Activated naive CD8-positive, alpha-beta T cell treated with anti-CD3 and anti-CD28 coated beads, Interleukin-2, amount 50 U/mL, for 24 hours (primary cell): ENCODE results near the gene CGAS.
"Not testable (repeated sequence)": the region's sequence is repeated elsewhere in the genome, so short reads cannot be mapped to it uniquely, and the experiment has no call there.

Experiments used
- ATAC-seq: fragments of 150-1000 bp; cut with Tn5 transposase; one replicate; pipeline ENCODE4 v1.10.0; 2021
- DNase-seq: peaks from one replicate; pipeline ENCODE4 v3.0.0; 2021
- H3K27ac Mint-ChIP-seq: one replicate; pipeline ENCODE4 v1.8.0; 2021; ENCODE audit warnings: mild to moderate bottlenecking, mixed read lengths
- H3K27me3 Mint-ChIP-seq: one replicate; pipeline ENCODE4 v1.8.0; 2021; ENCODE audit warnings: mixed read lengths
- H3K36me3 Mint-ChIP-seq: one replicate; pipeline ENCODE4 v1.8.0; 2021; ENCODE audit warnings: low read depth, mixed read lengths
- H3K4me1 Mint-ChIP-seq: one replicate; pipeline ENCODE4 v1.8.0; 2021; ENCODE audit warnings: mixed read lengths
- H3K4me3 Mint-ChIP-seq: one replicate; pipeline ENCODE4 v1.8.0; 2021; ENCODE audit warnings: mild to moderate bottlenecking, moderate library complexity, mixed read lengths
- H3K9me3 Mint-ChIP-seq: one replicate; pipeline ENCODE4 v1.8.0; 2021; ENCODE audit warnings: mixed read lengths

The CGAS gene

GRCh38 chr6:73452107-73452461 is at the start of gene CGAS:
TSS of gene CGAS (minus strand) at chr6:73452297. CDS start at chr6:73452181, 116 bp downstream.
- Mint-ChIP-seq H3K36me3 (peaks cover 35% of the 10 kb centered on the region), H3K4me3 (peak within 1 kb of the TSS; percentile 93), H3K9me3 (no peaks in the 10 kb centered on the region), H3K4me1 (peaks cover 37% of the 10 kb centered on the region), H3K27ac (peak within 1 kb of the TSS; percentile 88), H3K27me3 (no peaks in the 10 kb centered on the region)
- DNase-seq (peak; percentile 83), ATAC-seq (peak; percentile 94)

DNA sequence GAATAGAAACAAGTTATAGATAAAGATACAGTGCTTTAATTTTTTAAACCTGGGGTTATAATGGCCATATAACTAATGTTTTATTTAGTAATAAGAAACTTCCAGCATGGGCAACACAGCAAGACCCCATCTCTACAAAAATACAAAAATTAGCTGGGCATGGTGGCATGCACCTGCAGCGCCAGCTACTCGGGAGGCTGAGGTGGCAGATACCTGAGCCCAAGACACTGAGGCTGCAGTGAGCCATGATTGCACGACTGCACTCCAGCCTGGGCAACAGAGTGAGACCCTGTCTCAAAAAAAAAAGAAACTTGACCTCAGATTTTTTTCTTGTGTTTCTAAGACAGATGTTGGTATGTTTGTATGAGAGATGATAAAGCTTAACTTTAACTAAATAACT is 45.8 kb upstream of the CGAS start:
- Mint-ChIP-seq H3K4me3 (no peak overlapping the region), H3K4me1 (no peaks in the 10 kb centered on the region), H3K27ac (no peak overlapping the region), H3K36me3 (peaks cover 30% of the 10 kb centered on the region), H3K27me3 (no peaks in the 10 kb centered on the region), H3K9me3 (no peaks in the 10 kb centered on the region)
- DNase-seq (no peak), ATAC-seq (no peak)

DNA sequence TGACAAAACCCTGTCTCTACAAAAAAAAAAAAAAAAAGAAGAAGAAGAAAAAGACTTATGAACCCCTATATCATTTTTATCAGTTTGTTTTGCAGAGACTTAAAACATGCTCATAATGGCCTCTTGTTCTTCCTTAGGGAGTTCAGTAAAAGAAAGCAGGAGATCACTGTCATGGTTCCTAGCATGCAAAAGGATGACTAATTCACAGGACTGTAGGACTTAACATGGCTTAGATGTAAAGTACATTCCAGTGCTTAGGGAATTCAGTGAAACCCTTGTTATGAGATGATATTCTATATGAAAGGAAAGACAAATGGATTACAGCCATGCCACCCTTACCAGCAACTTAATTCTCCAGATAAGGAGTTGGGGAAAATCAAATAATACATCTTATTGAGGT is 39.3 kb upstream of the CGAS start:
- DNase-seq: no peak
- Mint-ChIP-seq H3K4me1 (no peaks in the 10 kb centered on the region), H3K9me3 (no peaks in the 10 kb centered on the region), H3K27me3 (no peaks in the 10 kb centered on the region), H3K27ac (no peak overlapping the region), H3K4me3 (no peak overlapping the region), H3K36me3 (peaks cover 63% of the 10 kb centered on the region)
- ATAC-seq: no peak

DNA sequence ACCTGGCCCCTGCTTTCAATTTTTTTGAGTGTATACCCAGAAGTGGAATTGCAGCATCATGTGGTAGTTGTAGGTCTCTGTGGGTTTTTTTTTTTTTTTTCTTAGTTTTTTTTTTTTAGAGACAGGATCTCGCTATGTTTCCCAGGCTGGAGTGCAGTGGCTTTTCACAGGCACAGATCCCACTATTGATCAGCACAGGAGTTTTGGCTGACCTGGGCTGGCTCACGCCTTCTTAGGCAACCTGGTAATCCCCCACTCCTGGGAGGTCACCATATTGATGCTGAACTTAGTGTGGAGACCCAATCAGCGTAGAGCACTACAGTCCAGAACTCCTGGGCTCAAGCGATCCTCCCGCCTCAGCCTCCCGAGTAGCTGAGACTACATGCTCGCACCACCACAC is 35.4 kb upstream of the CGAS start:
- Mint-ChIP-seq H3K4me3 (no peak overlapping the region), H3K4me1 (no peaks in the 10 kb centered on the region), H3K9me3 (no peaks in the 10 kb centered on the region), H3K27ac (no peak overlapping the region), H3K27me3 (no peaks in the 10 kb centered on the region), H3K36me3 (peaks cover 72% of the 10 kb centered on the region)
- no peak for DNase-seq
- no peak for ATAC-seq

- peaks cover 68% of the 10 kb centered on the region for H3K36me3 Mint-ChIP-seq
- H3K4me1 Mint-ChIP-seq: no peaks in the 10 kb centered on the region
- H3K9me3 Mint-ChIP-seq: no peaks in the 10 kb centered on the region
- H3K27me3 Mint-ChIP-seq: no peaks in the 10 kb centered on the region
- no peak for ATAC-seq
- no peak overlapping the region for H3K4me3 Mint-ChIP-seq
- no peak for DNase-seq
- H3K27ac Mint-ChIP-seq: no peak overlapping the region
Measured at GRCh38 chr6:73484438-73484837, 32.3 kb upstream of the CGAS start.

GRCh38 chr6:73481969-73482368 is 29.9 kb upstream of the CGAS start:
- H3K9me3 Mint-ChIP-seq: no peaks in the 10 kb centered on the region
- H3K36me3 Mint-ChIP-seq: peaks cover 57% of the 10 kb centered on the region
- no peak for ATAC-seq
- DNase-seq: no peak
- H3K4me1 Mint-ChIP-seq: no peaks in the 10 kb centered on the region
- no peak overlapping the region for H3K4me3 Mint-ChIP-seq
- no peaks in the 10 kb centered on the region for H3K27me3 Mint-ChIP-seq
- H3K27ac Mint-ChIP-seq: no peak overlapping the region

GRCh38 chr6:73477407-73477806 is 25.3 kb upstream of the CGAS start:
- Mint-ChIP-seq H3K27me3 (no peaks in the 10 kb centered on the region), H3K36me3 (peaks cover 39% of the 10 kb centered on the region), H3K4me1 (peaks cover under 1% of the 10 kb centered on the region), H3K27ac (no peak overlapping the region), H3K4me3 (no peak overlapping the region), H3K9me3 (no peaks in the 10 kb centered on the region)
- no peak for ATAC-seq
- no peak for DNase-seq

GRCh38 chr6:73476723-73477122 is 24.6 kb upstream of the CGAS start:
- no peak for DNase-seq
- no peaks in the 10 kb centered on the region for H3K9me3 Mint-ChIP-seq
- H3K36me3 Mint-ChIP-seq: peaks cover 36% of the 10 kb centered on the region

GRCh38 chr6:73471686-73472290 is 19.7 kb upstream of the CGAS start:
- Mint-ChIP-seq H3K4me3 (no peak overlapping the region), H3K4me1 (peaks cover 17% of the 10 kb centered on the region), H3K36me3 (peaks cover 33% of the 10 kb centered on the region), H3K27me3 (no peaks in the 10 kb centered on the region), H3K9me3 (no peaks in the 10 kb centered on the region), H3K27ac (peak overlapping the region; percentile 58)
- no peak for ATAC-seq
- no peak for DNase-seq

More at GRCh38 chr6:73476723-73477122, 24.6 kb upstream of the CGAS start:
- Mint-ChIP-seq H3K27ac (no peak overlapping the region), H3K4me3 (no peak overlapping the region), H3K4me1 (peaks cover 7% of the 10 kb centered on the region), H3K27me3 (no peaks in the 10 kb centered on the region)
- ATAC-seq: no peak

DNA sequence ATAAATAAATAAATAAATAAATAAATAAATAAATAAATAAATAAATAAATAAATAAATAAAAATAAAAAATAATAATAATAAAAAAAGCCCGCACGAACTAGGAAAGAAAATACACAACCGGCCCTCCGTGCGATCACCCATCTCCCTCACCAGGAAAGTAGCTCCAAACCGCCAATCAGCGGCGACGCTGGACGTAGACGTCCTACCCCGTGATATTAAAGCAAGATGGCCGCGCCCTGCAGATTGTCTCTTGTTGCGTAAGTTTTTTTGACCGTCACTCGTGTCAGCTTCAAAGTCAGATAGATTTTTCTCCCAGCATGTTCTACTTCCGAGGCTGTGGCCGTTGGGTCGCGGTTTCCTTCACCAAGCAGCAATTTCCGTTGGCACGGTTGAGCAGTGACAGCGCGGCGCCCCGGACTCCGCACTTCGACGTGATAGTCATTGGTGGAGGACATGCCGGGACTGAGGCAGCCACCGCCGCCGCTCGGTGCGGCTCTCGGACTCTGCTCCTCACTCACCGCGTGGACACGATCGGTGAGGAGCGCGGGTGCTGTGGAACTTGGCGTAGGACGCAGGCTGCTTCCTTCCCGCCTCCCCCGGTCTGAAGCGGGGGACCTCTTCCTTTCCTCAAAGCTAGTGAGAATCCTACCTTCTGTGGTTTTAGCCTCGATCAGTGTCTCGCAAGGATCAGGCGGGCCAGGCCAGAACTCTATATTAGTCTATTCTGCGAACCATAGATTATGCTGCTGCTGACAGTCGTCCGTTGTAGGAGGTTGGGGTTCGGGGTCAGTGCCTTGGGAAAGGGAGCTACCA is 9.6 kb upstream of the CGAS start, which contains the start of gene MTO1:
MTO1 (plus strand) TSS at position 201 of the 814 bp plus-strand sequence; CDS start at position 319, 118 bp downstream.
- H3K36me3 Mint-ChIP-seq: peaks cover 28% of the 10 kb centered on the region
- H3K4me3 Mint-ChIP-seq: peak within 1 kb of the TSS; percentile 95
- ATAC-seq (peak; percentile 95), DNase-seq (peak; percentile 79)
- H3K27me3 Mint-ChIP-seq: no peaks in the 10 kb centered on the region
- no peaks in the 10 kb centered on the region for H3K9me3 Mint-ChIP-seq
- H3K4me1 Mint-ChIP-seq: peaks cover 41% of the 10 kb centered on the region
- peak within 1 kb of the TSS; percentile 98 for H3K27ac Mint-ChIP-seq

DNA sequence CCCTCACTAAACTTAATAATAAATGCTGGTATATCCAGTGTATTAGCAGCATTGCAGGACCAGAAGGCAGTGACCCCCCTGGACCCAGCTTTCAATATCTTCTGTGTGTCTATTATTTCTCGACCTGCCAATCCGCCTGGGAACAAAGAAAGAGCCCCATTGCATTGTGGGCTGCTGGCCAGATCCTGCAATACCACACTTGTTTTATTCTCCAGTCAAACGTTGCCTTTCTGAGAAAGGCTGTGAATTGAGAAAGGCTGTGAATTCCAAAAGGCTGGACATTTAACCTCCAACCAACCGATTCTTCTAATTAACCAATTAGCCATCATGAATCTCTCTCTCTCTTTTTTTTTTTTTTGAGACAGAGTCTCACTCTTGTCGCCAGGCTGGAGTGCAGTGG is 8.0 kb upstream of the CGAS start:
- no peak for DNase-seq
- no peaks in the 10 kb centered on the region for H3K27me3 Mint-ChIP-seq
- peaks cover 18% of the 10 kb centered on the region for H3K36me3 Mint-ChIP-seq
- H3K9me3 Mint-ChIP-seq: no peaks in the 10 kb centered on the region
- H3K4me3 Mint-ChIP-seq: peak overlapping the region; percentile 95
- H3K27ac Mint-ChIP-seq: peak overlapping the region; percentile 98
- peaks cover 42% of the 10 kb centered on the region for H3K4me1 Mint-ChIP-seq
- ATAC-seq: no peak

DNA sequence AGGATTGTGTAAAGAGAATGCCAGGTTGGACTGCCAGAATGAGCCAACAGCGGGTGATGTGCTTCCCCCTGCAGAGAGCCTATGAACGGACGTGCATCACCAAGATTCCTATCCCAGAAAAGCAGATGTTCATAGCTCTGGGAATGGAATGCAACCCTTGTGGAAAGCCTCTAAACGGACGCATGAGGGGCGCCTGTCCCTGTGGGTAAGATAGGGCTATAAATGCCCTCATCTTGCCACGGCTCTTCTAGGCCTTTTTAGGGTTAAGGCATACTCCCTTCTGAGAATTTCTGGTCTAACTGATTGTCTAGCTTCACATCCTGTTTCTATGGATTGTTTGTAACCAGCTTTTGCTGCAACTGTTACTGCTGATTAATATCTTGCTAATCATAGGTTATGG is 7.4 kb upstream of the CGAS start:
- ATAC-seq, DNase-seq, H3K9me3 Mint-ChIP-seq, H3K27me3 Mint-ChIP-seq: not testable (repeated sequence)
- H3K36me3 Mint-ChIP-seq: peaks cover 18% of the 10 kb centered on the region
- peaks cover 42% of the 10 kb centered on the region for H3K4me1 Mint-ChIP-seq
- H3K27ac Mint-ChIP-seq: peak overlapping the region; percentile 67
- H3K4me3 Mint-ChIP-seq: peak overlapping the region; percentile 95

- DNase-seq (no peak), ATAC-seq (no peak)
- H3K36me3 Mint-ChIP-seq: peaks cover 2% of the 10 kb centered on the region
- peaks cover 29% of the 10 kb centered on the region for H3K4me1 Mint-ChIP-seq
- no peaks in the 10 kb centered on the region for H3K27me3 Mint-ChIP-seq
- no peak overlapping the region for H3K4me3 Mint-ChIP-seq
- H3K9me3 Mint-ChIP-seq: no peaks in the 10 kb centered on the region
- H3K27ac Mint-ChIP-seq: peak overlapping the region; percentile 1
Measured at GRCh38 chr6:73455865-73456629, 4.0 kb upstream of the CGAS start.

DNA sequence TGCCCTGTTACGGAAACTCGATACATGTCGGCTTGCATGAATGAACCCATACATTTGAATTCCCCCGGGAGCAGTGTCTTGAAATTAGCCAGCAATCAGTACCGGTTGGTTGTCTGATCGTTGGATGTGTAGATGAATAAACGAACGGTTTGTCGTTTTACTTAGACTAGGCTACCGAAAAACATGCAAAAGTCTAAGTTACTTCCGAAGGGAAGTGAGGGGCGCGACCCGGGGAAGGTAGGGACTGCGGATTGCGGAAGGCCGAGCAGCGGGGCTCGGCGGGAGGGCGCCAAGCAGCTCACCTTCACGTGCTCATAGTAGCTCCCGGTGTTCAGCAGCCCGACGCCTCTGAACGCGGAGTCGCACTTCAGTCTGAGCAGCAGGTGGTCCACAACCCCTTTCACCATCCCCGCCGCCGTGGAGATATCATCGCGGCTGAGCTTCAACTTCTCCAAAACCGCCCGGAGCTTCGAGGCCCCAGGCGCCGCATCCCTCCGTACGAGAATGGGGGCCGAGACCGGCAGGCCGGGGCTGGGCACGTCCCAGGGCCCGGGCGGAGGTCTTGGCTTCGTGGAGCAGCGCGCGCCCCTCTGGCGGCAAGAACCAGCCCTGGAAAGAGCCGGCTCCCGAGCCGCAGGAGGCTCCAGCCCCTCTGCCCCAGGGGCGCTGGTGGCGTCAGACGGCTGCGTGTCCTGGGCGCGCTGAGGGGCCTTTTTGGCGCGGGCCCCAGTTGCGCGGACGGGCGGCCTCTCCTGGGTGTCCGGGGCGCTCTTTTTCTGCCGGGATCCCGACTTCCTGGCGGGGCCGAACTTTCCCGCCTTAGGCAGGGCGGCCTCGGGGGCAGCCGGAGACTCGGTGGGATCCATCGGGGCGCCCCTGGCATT is 632 bp downstream of the CGAS start:
- H3K27me3 Mint-ChIP-seq: no peaks in the 10 kb centered on the region
- no peaks in the 10 kb centered on the region for H3K9me3 Mint-ChIP-seq
- H3K36me3 Mint-ChIP-seq: peaks cover 35% of the 10 kb centered on the region
- peak overlapping the region; percentile 88 for H3K27ac Mint-ChIP-seq
- peak overlapping the region; percentile 93 for H3K4me3 Mint-ChIP-seq
- H3K4me1 Mint-ChIP-seq: peaks cover 37% of the 10 kb centered on the region
- ATAC-seq: peak; percentile 54
- peak; percentile 60 for DNase-seq
